Tibial nerve (tissue), 4 donors: Measurements from ENCODE around the gene SLC16A8. TPM values are rescaled to one million over a fixed set of nuclear protein-coding genes. Genes with fewer than 3 reads are reported as not detected.

Experiments used
- DNase-seq, 2 donors: peaks; one replicate each; pipeline ENCODE4 v3.0.0-alpha.2; 2019; ENCODE audit warnings: low spot score in 2 of 2
- H3K27ac ChIP-seq, 4 donors: fragments of 200-600 bp; sonication (generic) in 3 of 4; one replicate each; pipeline ENCODE4 v1.5.1; 2017 to 2019; ENCODE audit warnings: mild to moderate bottlenecking in 1 of 4
- H3K27me3 ChIP-seq, 2 donors: fragments of 200-600 bp; sonication (generic) in 1 of 2; one replicate each; pipeline versions ENCODE4 v1.5.1 to v1.6.0; 2017 to 2019
- H3K36me3 ChIP-seq, 3 donors: fragments of 200-600 bp; sonication (generic); one replicate each; pipeline ENCODE4 v1.5.1; 2018 to 2019
- H3K4me1 ChIP-seq, 4 donors: fragments of 200-600 bp; sonication (generic) in 3 of 4; one replicate each; pipeline ENCODE4 v1.5.1; 2017 to 2019
- H3K4me3 ChIP-seq, 4 donors: fragments of 200-600 bp; sonication (generic) in 3 of 4; one replicate each; pipeline ENCODE4 v1.5.1; 2017 to 2019; ENCODE audit warnings: mild to moderate bottlenecking in 1 of 4, moderate library complexity in 1 of 4
- H3K9me3 ChIP-seq, 4 donors: fragments of 200-600 bp; sonication (generic) in 3 of 4; one replicate each; pipeline ENCODE4 v1.5.1; 2017 to 2019
- CTCF ChIP-seq, 5 experiments: fragments of 200-600 bp in 3 of 5; fragments of 450-650 bp in 2 of 5; sonication (generic) in 3 of 5; IDR thresholded peaks; one replicate each; pipeline ENCODE4 v1.5.1; 2016 to 2019; ENCODE audit warnings: antibody characterized with exemption in 5 of 5, mild to moderate bottlenecking in 3 of 5, moderate library complexity in 2 of 5
- EP300 ChIP-seq, 2 donors: sonication (generic); formaldehyde crosslinking; IDR thresholded peaks; one replicate each; pipeline ENCODE4 v1.6.1; 2017; ENCODE audit warnings: antibody characterized with exemption in 2 of 2, mild to moderate bottlenecking in 1 of 2
- POLR2A ChIP-seq, 2 donors: fragments of 450-650 bp; IDR thresholded peaks; one replicate each; pipeline ENCODE4 v1.6.1; 2017; ENCODE audit warnings: antibody characterized with exemption in 2 of 2, mild to moderate bottlenecking in 2 of 2, moderate library complexity in 2 of 2
- WGBS, 2 donors: methylation state at CpG; one replicate each; pipeline ENCODE4 v1.1.5; 2018; 5-methylcytosine and 5-hydroxymethylcytosine counted together
- total RNA-seq, 4 donors: library from RNA; depleted of rRNA; stranded (reverse); fragments of >200 nt; gene quantifications; one replicate each; pipeline ENCODE4 v1.1.0, GENCODE V29; 2016

The SLC16A8 gene
- total RNA-seq, 4 donors from 2014 or later: 0.98 to 1.8 (median 1.4) TPM

- no peak for TF ChIP-seq EP300 (IDR thresholded peaks at IDR 0.05)
- no peak for TF ChIP-seq CTCF (IDR thresholded peaks at IDR 0.05)
- TF ChIP-seq POLR2A (IDR thresholded peaks at IDR 0.05): no peak
- no peak for DNase-seq
- Histone ChIP-seq H3K36me3 (peaks cover 0 to 40% (median 2%) of the 10 kb centered on the region in 3 donors), H3K27ac (peak overlapping the region in 1 of 4 donors; percentile 51), H3K4me1 (peaks cover 0 to 41% (median 14%) of the 10 kb centered on the region in 4 donors), H3K4me3 (peak overlapping the region in 1 of 4 donors; percentile 51), H3K9me3 (no peaks in the 10 kb centered on the region), H3K27me3 (peaks cover 0 to 26% of the 10 kb centered on the region in 2 donors)
- WGBS, 2 donors: 71 to 78% methylated on average over 24 of the region's 24 CpGs
Observed at GRCh38 chr22:38082986-38083710, 836 bp downstream of the SLC16A8 start.

- Histone ChIP-seq H3K27me3 (peaks cover 0 to 24% of the 10 kb centered on the region in 2 donors), H3K4me3 (peak overlapping the region in 3 of 4 donors; percentile 18 to 51 (median 46)), H3K36me3 (peaks cover 0 to 32% (median 2%) of the 10 kb centered on the region in 3 donors), H3K4me1 (peaks cover 0 to 41% (median 14%) of the 10 kb centered on the region in 4 donors), H3K9me3 (no peaks in the 10 kb centered on the region), H3K27ac (peak overlapping the region in 1 of 4 donors; percentile 62)
- no peak for TF ChIP-seq CTCF (IDR thresholded peaks at IDR 0.05)
- no peak for TF ChIP-seq POLR2A (IDR thresholded peaks at IDR 0.05)
- no peak for TF ChIP-seq EP300 (IDR thresholded peaks at IDR 0.05)
- DNase-seq: no peak
- WGBS, 2 donors: 30 to 41% methylated on average over 2 to 52 of the region's 52 CpGs
Observed at GRCh38 chr22:38081941-38082828, 1.8 kb downstream of the SLC16A8 start.

GRCh38 chr22:38081636-38081940 is 2.4 kb downstream of the SLC16A8 start:
- Histone ChIP-seq H3K27ac (peak overlapping the region in 1 of 4 donors; percentile 62), H3K4me3 (peak overlapping the region; percentile 18 to 51 (median 40)), H3K27me3 (peaks cover 0 to 24% of the 10 kb centered on the region in 2 donors), H3K36me3 (peaks cover 0 to 30% (median 2%) of the 10 kb centered on the region in 3 donors), H3K9me3 (no peaks in the 10 kb centered on the region), H3K4me1 (peaks cover 0 to 41% (median 14%) of the 10 kb centered on the region in 4 donors)
- WGBS, 2 donors: 3 to 50% methylated on average over 2 to 7 of the region's 17 CpGs
- TF ChIP-seq POLR2A (IDR thresholded peaks at IDR 0.05): no peak
- DNase-seq: no peak

- Histone ChIP-seq H3K27me3 (peaks cover 0 to 24% of the 10 kb centered on the region in 2 donors), H3K36me3 (peaks cover 0 to 24% (median 1%) of the 10 kb centered on the region in 3 donors), H3K9me3 (no peaks in the 10 kb centered on the region), H3K27ac (peak overlapping the region in 1 of 4 donors; percentile 62), H3K4me3 (peak overlapping the region; percentile 31 to 51 (median 40)), H3K4me1 (peaks cover 0 to 44% (median 14%) of the 10 kb centered on the region in 4 donors)
- WGBS, 2 donors: 5 to 33% methylated on average over 5 to 65 of the region's 110 CpGs
- DNase-seq: no peak
- TF ChIP-seq EP300 (IDR thresholded peaks at IDR 0.05) (peak in 1 of 2 donors; percentile 30), POLR2A (IDR thresholded peaks at IDR 0.05) (no peak), CTCF (IDR thresholded peaks at IDR 0.05) (peak in 1 of 5 experiments; percentile 29)
Observed at GRCh38 chr22:38080850-38081635, 2.9 kb downstream of the SLC16A8 start.

- TF ChIP-seq CTCF (IDR thresholded peaks at IDR 0.05) (no peak), POLR2A (IDR thresholded peaks at IDR 0.05) (no peak), EP300 (IDR thresholded peaks at IDR 0.05) (no peak)
Observed at GRCh38 chr22:38080474-38080849, 3.5 kb downstream of the SLC16A8 start.

More at GRCh38 chr22:38080474-38080849, 3.5 kb downstream of the SLC16A8 start:
- DNase-seq: no peak
- H3K36me3 ChIP-seq: peaks cover 0 to 21% (median 0%) of the 10 kb centered on the region in 3 donors
- 58 to 66% methylated on average over 10 of the region's 11 CpGs for WGBS, 2 donors
- H3K27me3 ChIP-seq: peaks cover 0 to 24% of the 10 kb centered on the region in 2 donors
- peak overlapping the region in 1 of 4 donors; percentile 51 for H3K4me3 ChIP-seq
- H3K4me1 ChIP-seq: peaks cover 0 to 49% (median 14%) of the 10 kb centered on the region in 4 donors
- H3K27ac ChIP-seq: peak overlapping the region in 1 of 4 donors; percentile 62
- H3K9me3 ChIP-seq: no peaks in the 10 kb centered on the region
